HepG2 (cell line): ENCODE results near the gene HES6. TPM values are rescaled to one million over a fixed set of nuclear protein-coding genes. Genes with fewer than 3 reads are reported as not detected.

Experiments
- AKNA ChIP-seq: sonication (generic); formaldehyde crosslinking; IDR thresholded peaks from 2 replicates; pipeline ENCODE4 v1.4.0; 2020; ENCODE audit warnings: missing genetic modification reagents, borderline replicate concordance
- CREB1 ChIP-seq, 2 experiments: fragments of 450-650 bp in 1 of 2; IDR thresholded peaks; 2 replicates each; pipeline ENCODE4 v1.6.1; 2016 to 2017; ENCODE audit warnings: control low read depth in 1 of 2, mild to moderate bottlenecking in 1 of 2, missing compliant biosample characterization in 1 of 2, missing genetic modification characterization in 1 of 2
- FOXM1 ChIP-seq: sonication (generic); formaldehyde crosslinking; IDR thresholded peaks from 2 replicates; pipeline ENCODE4 v1.5.0; 2020; ENCODE audit warnings: missing genetic modification reagents
- FOXP1 ChIP-seq, 2 experiments: fragments of 450-650 bp in 1 of 2; IDR thresholded peaks; 2 replicates each; pipeline ENCODE4 v1.6.1; 2017 to 2018; ENCODE audit warnings: antibody characterized with exemption in 1 of 2
- GMEB2 ChIP-seq: IDR thresholded peaks from 2 replicates; pipeline ENCODE4 v1.6.1; 2016; ENCODE audit warnings: missing biosample characterization, missing genetic modification reagents, low read depth
- GRHL1 ChIP-seq: sonication (generic); formaldehyde crosslinking; conservative IDR thresholded peaks from 2 replicates; pipeline ENCODE4 v1.8.0; 2022; ENCODE audit warnings: missing genetic modification reagents
- HNF4A ChIP-seq: sonication (generic); formaldehyde crosslinking; IDR thresholded peaks from 2 replicates; pipeline ENCODE4 v1.4.0; 2020; ENCODE audit warnings: missing genetic modification reagents
- HOXA9 ChIP-seq: sonication (generic); formaldehyde crosslinking; IDR thresholded peaks from 2 replicates; pipeline ENCODE4 v1.8.1; 2022; ENCODE audit warnings: missing genetic modification reagents, mild to moderate bottlenecking, moderate library complexity, borderline replicate concordance
- HOXD1 ChIP-seq: sonication (generic); formaldehyde crosslinking; IDR thresholded peaks from 2 replicates; pipeline ENCODE4 v1.5.0; 2020; ENCODE audit warnings: missing genetic modification reagents
- KLF16 ChIP-seq, 2 experiments: sonication (generic) in 1 of 2; formaldehyde crosslinking in 1 of 2; IDR thresholded peaks; 2 replicates each; pipeline versions ENCODE4 v1.6.1 to v1.8.0; 2016 to 2023; ENCODE audit warnings: missing genetic modification reagents in 2 of 2, missing compliant biosample characterization in 1 of 2
- LBX2 ChIP-seq: sonication (generic); formaldehyde crosslinking; IDR thresholded peaks from 2 replicates; pipeline ENCODE4 v1.5.0; 2020; ENCODE audit warnings: missing genetic modification reagents, mild to moderate bottlenecking, borderline replicate concordance
- PHB2 ChIP-seq: fragments of 450-650 bp; IDR thresholded peaks from 2 replicates; pipeline ENCODE4 v1.6.1; 2018; ENCODE audit not compliant: partially characterized antibody
- SALL1 ChIP-seq: sonication (generic); formaldehyde crosslinking; IDR thresholded peaks from 2 replicates; pipeline ENCODE4 v1.8.0; 2022; ENCODE audit warnings: mild to moderate bottlenecking, missing genetic modification reagents
- SRSF1 ChIP-seq: fragments of 200-400 bp; formaldehyde crosslinking; optimal IDR thresholded peaks from 2 replicates; pipeline ENCODE3; 2017; ENCODE audit warnings: mild to moderate bottlenecking, low read depth, low read length, moderate library complexity
- TBP ChIP-seq: sonication (generic); formaldehyde crosslinking; IDR thresholded peaks from 2 replicates; pipeline ENCODE4 v1.5.0; 2020; ENCODE audit warnings: missing genetic modification reagents
- ZEB1 ChIP-seq: IDR thresholded peaks from 2 replicates; pipeline ENCODE4 v1.6.1; 2012; ENCODE audit warnings: mild to moderate bottlenecking, low read depth, inconsistent platforms; ENCODE audit not compliant: insufficient replicate concordance
- ZMYM4 ChIP-seq: sonication (generic); formaldehyde crosslinking; IDR thresholded peaks from 2 replicates; pipeline ENCODE4 v1.8.1; 2023; ENCODE audit warnings: mild to moderate bottlenecking, missing genetic modification reagents
- ZNF207 ChIP-seq: fragments of 450-650 bp; IDR thresholded peaks from 2 replicates; pipeline ENCODE4 v1.6.1; 2016; ENCODE audit warnings: antibody characterized with exemption, borderline replicate concordance
- ZNF543 ChIP-seq: sonication (generic); formaldehyde crosslinking; IDR thresholded peaks from 2 replicates; pipeline ENCODE4 v1.4.0; 2020; ENCODE audit warnings: mild to moderate bottlenecking, missing genetic modification reagents
- ZSCAN9 ChIP-seq: IDR thresholded peaks from 2 replicates; pipeline ENCODE4 v1.6.1; 2016; ENCODE audit warnings: borderline replicate concordance
- polyA plus RNA-seq, 8 experiments: library from polyadenylated mRNA; depleted of rRNA in 3 of 8; stranded (reverse) in 7 of 8; unstranded in 1 of 8; fragments of >200 nt; fragmentation: Illumina TruSeq in 4 of 8; extraction: Trizol in 4 of 8; gene quantifications; 2 replicates each; pipeline versions ENCODE4 v1.2.1 to v1.2.3, GENCODE V29; 2011 to 2016; ENCODE audit warnings: low read depth in 4 of 8, missing spikeins in 1 of 8, mixed read lengths in 1 of 8; ENCODE audit not compliant: insufficient read depth in 1 of 8
- total RNA-seq, 5 experiments: library from RNA; depleted of rRNA; stranded (reverse); fragments of >200 nt; fragmentation: Illumina TruSeq; extraction: Trizol; gene quantifications; 2 replicates each; pipeline ENCODE4 v1.2.3, GENCODE V29; 2016; ENCODE audit warnings: low read depth in 1 of 5

HES6 gene
- total and polyA plus RNA-seq, 2 of the 13 experiments (the other 11 are each of a cell fraction or from before 2014, with no cell fraction given) = 19.5 to 82.8 TPM

GRCh38 chr2:238238766-238239542 lies 884 bp downstream of the HES6 start (continued):
- TF ChIP-seq AKNA (CRISPR knock-in tag) (peak; percentile 97), GRHL1 (CRISPR knock-in tag) (no peak; the same call in 1 of the 2 replicates), SRSF1 (no peak), FOXM1 (CRISPR knock-in tag) (peak; percentile 96), ZEB1 (no peak), KLF16 (CRISPR knock-in tag; IDR thresholded peaks at IDR 0.05) (peak; percentile 98 to 99), FOXP1 (IDR thresholded peaks at IDR 0.05) (no peak), FOXP1 (CRISPR knock-in tag; IDR thresholded peaks at IDR 0.05) (no peak), HOXD1 (CRISPR knock-in tag) (no peak; the same call in none of the 2 replicates), LBX2 (CRISPR knock-in tag) (peak; percentile 99), ZNF207 (no peak), GMEB2 (CRISPR knock-in tag) (no peak), ZSCAN9 (CRISPR knock-in tag) (peak; percentile 91; the same call in 1 of the 2 replicates), ZMYM4 (peak; percentile 81), ZNF543 (CRISPR knock-in tag) (peak; percentile 97), PHB2 (no peak), HOXA9 (CRISPR knock-in tag) (peak; percentile 89; the same call in 1 of the 2 replicates), CREB1 (IDR thresholded peaks at IDR 0.05) (no peak), CREB1 (CRISPR knock-in tag; IDR thresholded peaks at IDR 0.05) (no peak), HNF4A (CRISPR knock-in tag) (peak; percentile 31; the same call in 1 of the 2 replicates), TBP (CRISPR knock-in tag) (no peak), SALL1 (peak; percentile 97)
